GM19043 (cell line): Measurements from ENCODE around the gene MAP3K12.

ENCODE experiments used
- ATAC-seq: cut with Tn5 transposase; IDR thresholded peaks from one replicate; pipeline ENCODE4 v1.9.1; 2021; ENCODE audit warnings: low read depth; ENCODE audit not compliant: unreplicated experiment

The MAP3K12 gene

GRCh38 chr12:53508534-53509170, 9.4 kb upstream of the MAP3K12 start:
- ATAC-seq = peak; percentile 92

GRCh38 chr12:53507603-53507885, 8.3 kb upstream of the MAP3K12 start:
- ATAC-seq = no peak

GRCh38 chr12:53506881-53507602, 7.8 kb upstream of the MAP3K12 start, which contains the start of gene NPFF:
Gene NPFF (minus strand): TSS chr12:53507484. CDS start chr12:53507474, 10 bp downstream.
- no peak for ATAC-seq

GRCh38 chr12:53506450-53506785, 7.2 kb upstream of the MAP3K12 start:
- ATAC-seq = no peak

GRCh38 chr12:53505555-53506449, 6.5 kb upstream of the MAP3K12 start:
- no peak for ATAC-seq

- ATAC-seq = no peak
Observed at GRCh38 chr12:53505086-53505485, 5.8 kb upstream of the MAP3K12 start.

- no peak for ATAC-seq
Observed at GRCh38 chr12:53504004-53504920, 5.0 kb upstream of the MAP3K12 start.

- ATAC-seq = no peak
Observed at GRCh38 chr12:53502983-53503728, 3.9 kb upstream of the MAP3K12 start.

GRCh38 chr12:53502331-53502730, 3.1 kb upstream of the MAP3K12 start:
- ATAC-seq = no peak

- no peak for ATAC-seq
Observed at GRCh38 chr12:53501615-53502181, 2.4 kb upstream of the MAP3K12 start.

- ATAC-seq = peak; percentile 67
Observed at GRCh38 chr12:53500776-53501614, 1.7 kb upstream of the MAP3K12 start, which contains the start of gene TARBP2. Gene TARBP2 (plus strand): TSS chr12:53501283. CDS start chr12:53501409, 126 bp downstream.

- no peak for ATAC-seq
Observed at GRCh38 chr12:53500142-53500775, 1.0 kb upstream of the MAP3K12 start.

GRCh38 chr12:53498235-53498630, 1.0 kb downstream of the MAP3K12 start:
- ATAC-seq = no peak

GRCh38 chr12:53497461-53497860, 1.8 kb downstream of the MAP3K12 start:
- no peak for ATAC-seq

GRCh38 chr12:53496752-53497032, 2.6 kb downstream of the MAP3K12 start:
- ATAC-seq = no peak

GRCh38 chr12:53495903-53496751, 3.1 kb downstream of the MAP3K12 start:
- no peak for ATAC-seq
